CD14-positive monocyte (primary cell): ENCODE results near the gene COPS6. TPM values are rescaled to one million over a fixed set of nuclear protein-coding genes. Genes with fewer than 3 reads are reported as not detected.

Experiments used
- DNase-seq, 3 donors: peaks; one replicate each; pipeline ENCODE4 v3.0.0-alpha.2; 2011 to 2022
- H2AFZ ChIP-seq: 2 replicates; pipeline ENCODE4 v1.6.0; 2012; ENCODE audit warnings: mild to moderate bottlenecking, low read depth, low read length, inconsistent platforms; ENCODE audit not compliant: insufficient read depth, poor library complexity, severe bottlenecking
- H3K27ac ChIP-seq, 2 donors: 1 replicate in 1 of 2; 2 replicates in 1 of 2; pipeline ENCODE4 v1.5.1; 2012 to 2013; ENCODE audit warnings: low read length in 2 of 2, control low read depth in 1 of 2, inconsistent platforms in 1 of 2, low read depth in 1 of 2, mild to moderate bottlenecking in 1 of 2
- H3K27me3 ChIP-seq, 2 donors: one replicate each; pipeline versions ENCODE4 v1.6.0 to v1.6.1; 2011 to 2013; ENCODE audit warnings: low read length in 2 of 2; ENCODE audit not compliant: control insufficient read depth in 2 of 2, insufficient read depth in 2 of 2
- H3K36me3 ChIP-seq, 2 donors: replicated peaks in 1 of 2; 1 replicate in 1 of 2; 2 replicates in 1 of 2; pipeline versions ENCODE4 v1.5.1 to v1.6.1; 2012 to 2013; ENCODE audit warnings: low read length in 2 of 2, control low read depth in 1 of 2, inconsistent platforms in 1 of 2, mild to moderate bottlenecking in 1 of 2; ENCODE audit not compliant: insufficient read depth in 2 of 2, control insufficient read depth in 1 of 2
- H3K4me1 ChIP-seq, 2 donors: 1 replicate in 1 of 2; 2 replicates in 1 of 2; pipeline versions ENCODE4 v1.5.1 to v1.6.1; 2012 to 2013; ENCODE audit warnings: low read length in 2 of 2, control low read depth in 1 of 2, inconsistent platforms in 1 of 2, mild to moderate bottlenecking in 1 of 2, moderate library complexity in 1 of 2; ENCODE audit not compliant: insufficient read depth in 2 of 2, control insufficient read depth in 1 of 2
- H3K4me2 ChIP-seq: replicated peaks from 2 replicates; pipeline ENCODE3; 2012; ENCODE audit warnings: low read length, moderate library complexity, mild to moderate bottlenecking; ENCODE audit not compliant: poor library complexity, severe bottlenecking; ENCODE audit errors: extremely low read depth
- H3K4me3 ChIP-seq, 3 experiments: fragments of 200-600 bp in 1 of 3; sonication (generic) in 1 of 3; replicated peaks in 1 of 3; 1 replicate in 2 of 3; 2 replicates in 1 of 3; pipeline ENCODE4 v1.5.1; 2011 to 2013; ENCODE audit warnings: low read length in 3 of 3, mild to moderate bottlenecking in 3 of 3, control low read depth in 2 of 3, low read depth in 2 of 3, inconsistent platforms in 1 of 3, moderate library complexity in 1 of 3
- H3K79me2 ChIP-seq: 2 replicates; pipeline ENCODE4 v1.6.0; 2012; ENCODE audit warnings: mild to moderate bottlenecking, control low read depth, inconsistent platforms, low read length, moderate library complexity; ENCODE audit not compliant: insufficient read depth
- H3K9ac ChIP-seq: 2 replicates; pipeline ENCODE4 v1.6.0; 2017; ENCODE audit warnings: low read length, mild to moderate bottlenecking; ENCODE audit not compliant: insufficient read depth, poor library complexity, severe bottlenecking
- H3K9me3 ChIP-seq, 2 donors: replicated peaks in 1 of 2; 1 replicate in 1 of 2; 2 replicates in 1 of 2; pipeline versions ENCODE4 v1.5.1 to v1.6.1; 2012 to 2013; ENCODE audit warnings: low read length in 2 of 2, control low read depth in 1 of 2; ENCODE audit not compliant: control insufficient read depth in 1 of 2, insufficient read depth in 1 of 2
- H4K20me1 ChIP-seq: 2 replicates; pipeline ENCODE4 v1.6.0; 2012; ENCODE audit warnings: mild to moderate bottlenecking, low read length, control low read depth, moderate library complexity; ENCODE audit not compliant: insufficient read depth
- H3K27ac Mint-ChIP-seq, 7 donors: one replicate each; pipeline ENCODE4 v1.8.0; 2020; ENCODE audit warnings: mild to moderate bottlenecking in 7 of 7, mixed read lengths in 7 of 7, moderate library complexity in 6 of 7, inconsistent platforms in 2 of 7
- H3K27me3 Mint-ChIP-seq, 3 donors: one replicate each; pipeline ENCODE4 v1.8.0; 2021 to 2022; ENCODE audit warnings: low read depth in 3 of 3, mild to moderate bottlenecking in 3 of 3, mixed read lengths in 3 of 3, moderate library complexity in 3 of 3, inconsistent platforms in 1 of 3
- H3K36me3 Mint-ChIP-seq, 2 donors: one replicate each; pipeline ENCODE4 v1.8.0; 2020; ENCODE audit warnings: mixed read lengths in 2 of 2, inconsistent platforms in 1 of 2, mild to moderate bottlenecking in 1 of 2
- H3K4me1 Mint-ChIP-seq: one replicate; pipeline ENCODE4 v1.8.0; 2020; ENCODE audit warnings: mild to moderate bottlenecking, mixed read lengths
- H3K4me3 Mint-ChIP-seq, 2 donors: one replicate each; pipeline ENCODE4 v1.8.0; 2020; ENCODE audit warnings: mild to moderate bottlenecking in 2 of 2, mixed read lengths in 2 of 2, moderate library complexity in 1 of 2
- H3K9me3 Mint-ChIP-seq, 7 donors: one replicate each; pipeline ENCODE4 v1.8.0; 2020 to 2022; ENCODE audit warnings: mixed read lengths in 7 of 7, mild to moderate bottlenecking in 6 of 7, moderate library complexity in 6 of 7, inconsistent platforms in 2 of 7
- WGBS: methylation state at CpG from one replicate; pipeline ENCODE4 v1.1.5; 2013; ENCODE audit warnings: missing lambda C conversion rate; ENCODE audit not compliant: insufficient coverage; 5-methylcytosine and 5-hydroxymethylcytosine counted together
- intact Hi-C, 2 donors: fragments of 100-400 bp; cut with micrococcal nuclease; formaldehyde crosslinking; loops; one replicate each; pipeline versions ENCODE4 v1.15.0 to v1.15.1; 2023
- polyA plus RNA-seq, 3 donors: library from polyadenylated mRNA; depleted of rRNA in 1 of 3; unstranded in 2 of 3; stranded (reverse) in 1 of 3; fragments of 300-500 nt in 2 of 3; fragments of >200 nt in 1 of 3; fragmentation: Illumina TruSeq in 2 of 3; gene quantifications; 1 replicate in 2 of 3; 2 replicates in 1 of 3; pipeline ENCODE4 v1.2.3, GENCODE V29; 2012 to 2021
- TF ChIP-seq, protein P1 (sequence below): fragments of 200-600 bp; IDR thresholded peaks from one replicate; pipeline ENCODE4 v1.8.0; 2022; ENCODE audit warnings: antibody characterized with exemption, mild to moderate bottlenecking

Gene COPS6
- polyA plus RNA-seq, 3 donors = 77.1 to 119 (median 109) TPM

DNA sequence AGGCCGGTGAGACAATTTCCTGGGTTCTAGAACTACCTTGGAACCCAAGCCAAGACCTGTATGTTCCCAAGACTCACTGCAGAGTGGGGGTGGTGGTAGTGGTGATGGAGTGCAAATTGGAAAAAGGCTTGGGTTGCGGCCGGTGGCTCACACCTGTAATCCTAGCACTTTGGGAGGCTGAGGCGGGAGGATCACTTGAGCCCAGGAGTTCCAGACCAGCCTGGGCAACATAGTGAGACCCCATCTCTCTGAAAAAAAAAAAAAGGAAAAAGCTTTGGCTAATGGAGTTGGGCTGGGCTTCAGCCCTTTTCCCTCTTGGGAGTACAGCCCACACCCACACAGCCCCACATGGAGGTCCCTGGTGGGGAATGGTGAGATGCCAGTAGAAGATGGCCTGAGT is 16.8 kb downstream of the COPS6 start:
- H3K36me3 Mint-ChIP-seq = peaks cover 44 to 74% of the 10 kb centered on the region in 2 donors
- H3K4me3 Mint-ChIP-seq = no peak overlapping the region
- Histone ChIP-seq H3K36me3 (peaks cover 46 to 71% of the 10 kb centered on the region in 2 donors), H4K20me1 (no peaks in the 10 kb centered on the region), H3K79me2 (peaks cover 15% of the 10 kb centered on the region), H3K27ac (no peak overlapping the region), H3K9me3 (no peaks in the 10 kb centered on the region), H3K4me3 (no peak overlapping the region), H3K9ac (no peak overlapping the region), H3K4me1 (peaks cover 13 to 17% of the 10 kb centered on the region in 2 donors), H3K4me2 (no peak overlapping the region), H2AFZ (no peak overlapping the region), H3K27me3 (no peaks in the 10 kb centered on the region)
- no peaks in the 10 kb centered on the region for H3K9me3 Mint-ChIP-seq
- WGBS = 93% methylated on average over 2 of the region's 4 CpGs
- no peak for DNase-seq
- intact Hi-C loops = no loop called here
- peaks cover 12% of the 10 kb centered on the region for H3K4me1 Mint-ChIP-seq
- peaks cover 0 to 3% (median 2%) of the 10 kb centered on the region in 3 donors for H3K27me3 Mint-ChIP-seq
- TF ChIP-seq, protein P1, sequence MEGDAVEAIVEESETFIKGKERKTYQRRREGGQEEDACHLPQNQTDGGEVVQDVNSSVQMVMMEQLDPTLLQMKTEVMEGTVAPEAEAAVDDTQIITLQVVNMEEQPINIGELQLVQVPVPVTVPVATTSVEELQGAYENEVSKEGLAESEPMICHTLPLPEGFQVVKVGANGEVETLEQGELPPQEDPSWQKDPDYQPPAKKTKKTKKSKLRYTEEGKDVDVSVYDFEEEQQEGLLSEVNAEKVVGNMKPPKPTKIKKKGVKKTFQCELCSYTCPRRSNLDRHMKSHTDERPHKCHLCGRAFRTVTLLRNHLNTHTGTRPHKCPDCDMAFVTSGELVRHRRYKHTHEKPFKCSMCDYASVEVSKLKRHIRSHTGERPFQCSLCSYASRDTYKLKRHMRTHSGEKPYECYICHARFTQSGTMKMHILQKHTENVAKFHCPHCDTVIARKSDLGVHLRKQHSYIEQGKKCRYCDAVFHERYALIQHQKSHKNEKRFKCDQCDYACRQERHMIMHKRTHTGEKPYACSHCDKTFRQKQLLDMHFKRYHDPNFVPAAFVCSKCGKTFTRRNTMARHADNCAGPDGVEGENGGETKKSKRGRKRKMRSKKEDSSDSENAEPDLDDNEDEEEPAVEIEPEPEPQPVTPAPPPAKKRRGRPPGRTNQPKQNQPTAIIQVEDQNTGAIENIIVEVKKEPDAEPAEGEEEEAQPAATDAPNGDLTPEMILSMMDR = no peak
- H3K27ac Mint-ChIP-seq = no peak overlapping the region

- H3K4me3 ChIP-seq = no peak overlapping the region
- no peak overlapping the region for H3K27ac ChIP-seq
- H3K9me3 Mint-ChIP-seq = no peaks in the 10 kb centered on the region
- peaks cover 12% of the 10 kb centered on the region for H3K4me1 Mint-ChIP-seq
- no peaks in the 10 kb centered on the region for H3K9me3 ChIP-seq
- H3K4me3 Mint-ChIP-seq = no peak overlapping the region
- peaks cover 9 to 11% of the 10 kb centered on the region in 2 donors for H3K4me1 ChIP-seq
- H3K4me2 ChIP-seq = no peak overlapping the region
- H3K27me3 Mint-ChIP-seq = peaks cover 0 to 2% (median under 1%) of the 10 kb centered on the region in 3 donors
- H2AFZ ChIP-seq = no peak overlapping the region
- no peaks in the 10 kb centered on the region for H4K20me1 ChIP-seq
- TF ChIP-seq, protein P1 = no peak
- no peak overlapping the region for H3K9ac ChIP-seq
- H3K27me3 ChIP-seq = no peaks in the 10 kb centered on the region
- WGBS = 94% methylated on average over 14 of the region's 17 CpGs
- H3K36me3 ChIP-seq = peaks cover 55 to 81% of the 10 kb centered on the region in 2 donors
- H3K79me2 ChIP-seq = peaks cover 9% of the 10 kb centered on the region
- intact Hi-C loops = no loop called here
- peaks cover 52 to 85% of the 10 kb centered on the region in 2 donors for H3K36me3 Mint-ChIP-seq
- DNase-seq = no peak
- peak overlapping the region in 1 of 7 donors; percentile 43 for H3K27ac Mint-ChIP-seq
Observed at GRCh38 chr7:100106633-100107032, 17.9 kb downstream of the COPS6 start.
